ENCODE data around the gene OSBPL6. TPM values are rescaled to one million over a fixed set of nuclear protein-coding genes. Genes with fewer than 3 reads are reported as not detected.

OSBPL6 gene
- polyA plus RNA-seq, 1 donor (not counting 4 experiments of a cell fraction or from before 2014, with no cell fraction given): 11.6 TPM

DNA sequence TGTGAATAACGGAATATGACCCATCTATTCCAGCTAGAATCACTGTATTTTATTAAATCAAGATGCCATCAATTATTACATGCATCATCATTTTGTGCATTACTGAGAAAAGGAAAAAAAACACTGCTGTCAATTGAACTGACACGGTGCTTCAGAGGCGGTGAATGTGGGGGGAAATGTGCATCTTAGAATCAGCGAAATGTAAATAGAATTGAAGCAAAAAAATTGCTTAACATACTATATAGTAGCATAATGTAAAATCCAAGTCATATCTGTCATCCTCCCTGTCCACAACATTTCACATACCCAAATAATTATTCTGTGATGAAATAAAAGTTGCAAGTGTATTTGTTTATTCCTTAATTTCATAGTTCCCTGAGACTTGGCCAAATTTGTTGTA lies 172.1 kb downstream of the OSBPL6 start:
- Histone ChIP-seq H3K27me3 (ENCODE audit: control insufficient read depth, extremely low read depth, insufficient read depth, low read length) (no peaks in the 10 kb centered on the region), H3K79me2 (ENCODE audit: control insufficient read depth, insufficient read depth, low read length) (no peaks in the 10 kb centered on the region), H3K4me1 (ENCODE audit: control insufficient read depth, extremely low read depth, insufficient read depth, low read length) (peaks cover 9% of the 10 kb centered on the region), H3K4me3 (ENCODE audit: control insufficient read depth in 2 of 3, extremely low read depth in 1 of 3, insufficient read depth in 2 of 3, low read depth in 1 of 3, low read length in 3 of 3) (no peak overlapping the region), H3K4me2 (ENCODE audit: control insufficient read depth, extremely low read depth, insufficient read depth, low read depth, low read length) (no peak overlapping the region), H3K27ac (ENCODE audit: control insufficient read depth, insufficient read depth, low read length) (no peak overlapping the region), H4K20me1 (ENCODE audit: control insufficient read depth, extremely low read depth, insufficient read depth, low read length) (no peaks in the 10 kb centered on the region), H3K9ac (ENCODE audit: control insufficient read depth, extremely low read depth, insufficient read depth, low read length) (no peak overlapping the region), H3K9me3 (ENCODE audit: control insufficient read depth, low read depth, low read length) (no peaks in the 10 kb centered on the region), H3K36me3 (ENCODE audit: control insufficient read depth in 2 of 2, extremely low read depth in 1 of 2, insufficient read depth in 2 of 2, low read length in 2 of 2) (no peaks in the 10 kb centered on the region), H2AFZ (ENCODE audit: control insufficient read depth, low read length) (no peak overlapping the region), H3K9me1 (ENCODE audit: control insufficient read depth, extremely low read depth, insufficient read depth, low read length) (no peaks in the 10 kb centered on the region)
- TF ChIP-seq, protein P1, sequence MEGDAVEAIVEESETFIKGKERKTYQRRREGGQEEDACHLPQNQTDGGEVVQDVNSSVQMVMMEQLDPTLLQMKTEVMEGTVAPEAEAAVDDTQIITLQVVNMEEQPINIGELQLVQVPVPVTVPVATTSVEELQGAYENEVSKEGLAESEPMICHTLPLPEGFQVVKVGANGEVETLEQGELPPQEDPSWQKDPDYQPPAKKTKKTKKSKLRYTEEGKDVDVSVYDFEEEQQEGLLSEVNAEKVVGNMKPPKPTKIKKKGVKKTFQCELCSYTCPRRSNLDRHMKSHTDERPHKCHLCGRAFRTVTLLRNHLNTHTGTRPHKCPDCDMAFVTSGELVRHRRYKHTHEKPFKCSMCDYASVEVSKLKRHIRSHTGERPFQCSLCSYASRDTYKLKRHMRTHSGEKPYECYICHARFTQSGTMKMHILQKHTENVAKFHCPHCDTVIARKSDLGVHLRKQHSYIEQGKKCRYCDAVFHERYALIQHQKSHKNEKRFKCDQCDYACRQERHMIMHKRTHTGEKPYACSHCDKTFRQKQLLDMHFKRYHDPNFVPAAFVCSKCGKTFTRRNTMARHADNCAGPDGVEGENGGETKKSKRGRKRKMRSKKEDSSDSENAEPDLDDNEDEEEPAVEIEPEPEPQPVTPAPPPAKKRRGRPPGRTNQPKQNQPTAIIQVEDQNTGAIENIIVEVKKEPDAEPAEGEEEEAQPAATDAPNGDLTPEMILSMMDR (optimal IDR thresholded peaks at IDR 0.05 in 1 of 3, IDR thresholded peaks at IDR 0.05 in 1 of 3, conservative IDR thresholded peaks at IDR 0.05 in 1 of 3; ENCODE audit: extremely low read depth in 1 of 3, insufficient read depth in 2 of 3, low read length in 3 of 3): no peak
- no peak for TF ChIP-seq EZH2 (IDR thresholded peaks at IDR 0.05; ENCODE audit: low read length)
- DNase-seq (ENCODE audit: low read depth, low spot score) (no peak), FAIRE-seq (no peak)
- dilution Hi-C loops (cut with MboI; ENCODE audit: extremely low pct_ligation_motif_present, low sequenced_read_pairs): no loop called here

DNA sequence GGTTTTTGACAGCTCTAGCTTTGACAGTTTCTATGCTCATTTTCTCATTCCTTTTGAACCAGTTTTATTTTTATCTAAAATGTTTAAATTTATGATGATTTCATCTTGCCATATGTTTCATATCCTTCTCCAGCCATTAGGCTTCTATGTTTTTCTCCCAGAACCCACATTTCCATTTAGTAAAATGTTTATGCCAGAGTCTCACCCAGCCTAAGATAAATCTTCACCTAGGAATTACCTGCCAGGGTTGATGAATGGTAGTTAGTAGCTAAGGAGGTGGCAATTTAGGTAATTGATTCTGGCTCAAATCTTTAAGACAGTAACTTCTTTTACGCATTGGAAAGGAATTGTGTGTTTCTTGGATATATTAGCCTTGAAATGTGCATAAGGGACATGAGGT lies 173.0 kb downstream of the OSBPL6 start:
- TF ChIP-seq, protein P1 (optimal IDR thresholded peaks at IDR 0.05 in 1 of 3, IDR thresholded peaks at IDR 0.05 in 1 of 3, conservative IDR thresholded peaks at IDR 0.05 in 1 of 3; ENCODE audit: extremely low read depth in 1 of 3, insufficient read depth in 2 of 3, low read length in 3 of 3): no peak
- TF ChIP-seq EZH2 (IDR thresholded peaks at IDR 0.05; ENCODE audit: low read length): no peak
- no peaks in the 10 kb centered on the region for H3K36me3 ChIP-seq (ENCODE audit: control insufficient read depth in 2 of 2, extremely low read depth in 1 of 2, insufficient read depth in 2 of 2, low read length in 2 of 2)
- H3K79me2 ChIP-seq (ENCODE audit: control insufficient read depth, insufficient read depth, low read length): no peaks in the 10 kb centered on the region
- FAIRE-seq (no peak), DNase-seq (ENCODE audit: low read depth, low spot score) (no peak)
- no peaks in the 10 kb centered on the region for H3K9me3 ChIP-seq (ENCODE audit: control insufficient read depth, low read depth, low read length)
- dilution Hi-C loops (cut with MboI; ENCODE audit: extremely low pct_ligation_motif_present, low sequenced_read_pairs): no loop called here
- peaks cover 9% of the 10 kb centered on the region for H3K4me1 ChIP-seq (ENCODE audit: control insufficient read depth, extremely low read depth, insufficient read depth, low read length)
- H3K27me3 ChIP-seq (ENCODE audit: control insufficient read depth, extremely low read depth, insufficient read depth, low read length): no peaks in the 10 kb centered on the region
- no peaks in the 10 kb centered on the region for H3K9me1 ChIP-seq (ENCODE audit: control insufficient read depth, extremely low read depth, insufficient read depth, low read length)
- H3K27ac ChIP-seq (ENCODE audit: control insufficient read depth, insufficient read depth, low read length): no peak overlapping the region
- no peak overlapping the region for H3K4me3 ChIP-seq (ENCODE audit: control insufficient read depth in 2 of 3, extremely low read depth in 1 of 3, insufficient read depth in 2 of 3, low read depth in 1 of 3, low read length in 3 of 3)
- no peak overlapping the region for H3K4me2 ChIP-seq (ENCODE audit: control insufficient read depth, extremely low read depth, insufficient read depth, low read depth, low read length)
- H2AFZ ChIP-seq (ENCODE audit: control insufficient read depth, low read length): no peak overlapping the region
- no peak overlapping the region for H3K9ac ChIP-seq (ENCODE audit: control insufficient read depth, extremely low read depth, insufficient read depth, low read length)
- no peaks in the 10 kb centered on the region for H4K20me1 ChIP-seq (ENCODE audit: control insufficient read depth, extremely low read depth, insufficient read depth, low read length)

Measured in keratinocyte (primary cell).